ENCODE measurements around the gene KDELR1. TPM values are rescaled to one million over a fixed set of nuclear protein-coding genes. Genes with fewer than 3 reads are reported as not detected.

KDELR1 gene
- total RNA-seq, 1 experiment from 2014 or later = 198 TPM

DNA sequence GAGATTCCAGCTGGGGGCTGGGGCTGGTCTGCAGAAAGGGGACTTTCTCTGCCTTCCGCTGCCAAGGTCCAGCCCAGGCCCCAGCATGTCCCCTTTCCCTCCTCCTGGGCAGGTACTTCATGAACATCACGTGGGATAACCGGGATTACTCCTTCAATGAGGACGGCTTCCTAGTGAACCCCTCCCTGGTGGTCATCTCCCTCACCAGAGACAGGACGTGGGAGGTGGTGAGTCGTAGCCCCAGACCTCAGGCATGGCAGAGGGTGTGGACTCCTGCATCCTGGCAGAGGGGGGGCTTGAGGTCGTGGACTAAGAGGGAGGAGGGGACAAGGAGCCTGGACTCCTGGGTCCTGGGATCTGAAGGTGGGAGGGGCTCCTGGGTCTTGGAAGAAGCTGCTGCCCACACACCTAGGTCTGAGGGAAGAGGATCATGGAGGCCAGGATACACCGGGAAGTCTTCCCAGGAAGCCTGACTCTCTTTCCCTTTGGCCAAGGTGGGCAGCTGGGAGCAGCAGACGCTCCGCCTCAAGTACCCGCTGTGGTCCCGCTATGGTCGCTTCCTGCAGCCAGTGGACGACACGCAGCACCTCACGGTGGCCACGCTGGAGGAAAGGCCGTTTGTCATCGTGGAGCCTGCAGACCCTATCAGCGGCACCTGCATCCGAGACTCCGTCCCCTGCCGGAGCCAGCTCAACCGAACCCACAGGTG is 22.7 kb upstream of the KDELR1 start:
- Histone ChIP-seq H2BK20ac (ENCODE audit: low read depth, low read length, poor library complexity, severe bottlenecking) (no peak overlapping the region), H3K23ac (ENCODE audit: insufficient read length, low read depth, low read length) (no peak overlapping the region), H3K79me2 (ENCODE audit: insufficient read depth, low read length) (no peaks in the 10 kb centered on the region; the same call in 1 of the 2 replicates), H4K8ac (replicated peaks; ENCODE audit: insufficient read length, low read depth, low read length) (no peak overlapping the region), H3K14ac (ENCODE audit: insufficient read depth, low read length) (no peak overlapping the region), H3K4me1 (ENCODE audit: insufficient read depth, low read length) (peaks cover 3% of the 10 kb centered on the region; the same call in 1 of the 2 replicates), H2BK5ac (ENCODE audit: insufficient read length, low read length) (no peak overlapping the region), H4K91ac (ENCODE audit: insufficient read length, low read depth, low read length) (no peak overlapping the region), H3K79me1 (ENCODE audit: insufficient read depth, low read depth, low read length, poor library complexity, severe bottlenecking) (no peaks in the 10 kb centered on the region), H3K23me2 (ENCODE audit: insufficient read length, low read depth, low read length, poor library complexity, severe bottlenecking) (no peaks in the 10 kb centered on the region), H3K9me3 (ENCODE audit: control insufficient read depth, low read depth, low read length) (no peaks in the 10 kb centered on the region), H2BK15ac (ENCODE audit: low read depth, low read length) (no peak overlapping the region), H4K5ac (ENCODE audit: insufficient read length, low read depth, low read length) (no peak overlapping the region), H3T11ph (ENCODE audit: low read length) (no peak overlapping the region), H2BK12ac (ENCODE audit: insufficient read length, low read depth, low read length) (no peak overlapping the region), H3K27ac (ENCODE audit: insufficient read length, low read depth, low read length) (no peak overlapping the region), H2BK120ac (ENCODE audit: low read depth, low read length, poor library complexity, severe bottlenecking) (no peak overlapping the region), H3K4me2 (ENCODE audit: insufficient read depth, insufficient read length, low read length) (no peak overlapping the region), H3K56ac (ENCODE audit: insufficient read length, low read depth, low read length) (no peak overlapping the region), H2AK5ac (ENCODE audit: insufficient read length, low read length) (no peak overlapping the region), H3K4ac (ENCODE audit: low read depth, low read length) (no peak overlapping the region), H3K27me3 (ENCODE audit: insufficient read depth, low read length) (no peaks in the 10 kb centered on the region), H3K9ac (ENCODE audit: extremely low read depth, insufficient read length, low read length) (no peak overlapping the region), H2AFZ (ENCODE audit: low read length) (no peak overlapping the region), H3K18ac (ENCODE audit: insufficient read length, low read depth, low read length) (no peak overlapping the region), H4K20me1 (ENCODE audit: control insufficient read depth, insufficient read depth, insufficient read length) (no peaks in the 10 kb centered on the region)
- DNase-seq = peak; percentile 68
- peaks cover 0 to 15% (median 9%) of the 10 kb centered on the region in 3 experiments; a peak in 4 of 7 replicates for H3K36me3 Mint-ChIP-seq (ENCODE audit: insufficient read depth in 1 of 3, low read depth in 3 of 3)
- H3K4me1 Mint-ChIP-seq = peaks cover 19 to 30% of the 10 kb centered on the region in 2 experiments
- H3K9me3 Mint-ChIP-seq = no peaks in the 10 kb centered on the region
- TF ChIP-seq, protein P1, sequence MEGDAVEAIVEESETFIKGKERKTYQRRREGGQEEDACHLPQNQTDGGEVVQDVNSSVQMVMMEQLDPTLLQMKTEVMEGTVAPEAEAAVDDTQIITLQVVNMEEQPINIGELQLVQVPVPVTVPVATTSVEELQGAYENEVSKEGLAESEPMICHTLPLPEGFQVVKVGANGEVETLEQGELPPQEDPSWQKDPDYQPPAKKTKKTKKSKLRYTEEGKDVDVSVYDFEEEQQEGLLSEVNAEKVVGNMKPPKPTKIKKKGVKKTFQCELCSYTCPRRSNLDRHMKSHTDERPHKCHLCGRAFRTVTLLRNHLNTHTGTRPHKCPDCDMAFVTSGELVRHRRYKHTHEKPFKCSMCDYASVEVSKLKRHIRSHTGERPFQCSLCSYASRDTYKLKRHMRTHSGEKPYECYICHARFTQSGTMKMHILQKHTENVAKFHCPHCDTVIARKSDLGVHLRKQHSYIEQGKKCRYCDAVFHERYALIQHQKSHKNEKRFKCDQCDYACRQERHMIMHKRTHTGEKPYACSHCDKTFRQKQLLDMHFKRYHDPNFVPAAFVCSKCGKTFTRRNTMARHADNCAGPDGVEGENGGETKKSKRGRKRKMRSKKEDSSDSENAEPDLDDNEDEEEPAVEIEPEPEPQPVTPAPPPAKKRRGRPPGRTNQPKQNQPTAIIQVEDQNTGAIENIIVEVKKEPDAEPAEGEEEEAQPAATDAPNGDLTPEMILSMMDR (conservative IDR thresholded peaks at IDR 0.05) = no peak
- peak overlapping the region; percentile 80 to 87 for H3K4me3 Mint-ChIP-seq
- no peaks in the 10 kb centered on the region for H3K27me3 Mint-ChIP-seq (ENCODE audit: low read depth)
- no CpG with 5 or more reads among the region's 24 CpGs for WGBS (ENCODE audit: extremely low coverage, insufficient read length, low lambda C conversion rate)
- H3K27ac Mint-ChIP-seq = peak overlapping the region in 2 of 3 experiments; percentile 56 to 98; a peak in 4 of 7 replicates
